Ishikawa (cell line): Measurements from ENCODE around the gene EFHC1.

ENCODE experiments used
- CEBPB ChIP-seq: IDR thresholded peaks from 2 replicates; pipeline ENCODE4 v1.6.1; 2012
- CREB1 ChIP-seq: IDR thresholded peaks from 2 replicates; pipeline ENCODE4 v1.6.1; 2012; ENCODE audit warnings: low read depth
- EGR1 ChIP-seq: IDR thresholded peaks from 2 replicates; pipeline ENCODE4 v1.6.1; 2012
- EP300 ChIP-seq: IDR thresholded peaks from 2 replicates; pipeline ENCODE4 v1.6.1; 2012; ENCODE audit warnings: borderline replicate concordance
- FOXM1 ChIP-seq: IDR thresholded peaks from 2 replicates; pipeline ENCODE4 v1.6.1; 2012; ENCODE audit warnings: low read depth, borderline replicate concordance
- NFIC ChIP-seq: IDR thresholded peaks from 2 replicates; pipeline ENCODE4 v1.6.1; 2012
- RAD21 ChIP-seq: IDR thresholded peaks from 2 replicates; pipeline ENCODE4 v1.6.1; 2012; ENCODE audit warnings: low read depth
- TAF1 ChIP-seq: IDR thresholded peaks from 2 replicates; pipeline ENCODE4 v1.6.1; 2012; ENCODE audit warnings: low read depth, mild to moderate bottlenecking
- TCF12 ChIP-seq: IDR thresholded peaks from 2 replicates; pipeline ENCODE4 v1.6.1; 2012; ENCODE audit warnings: low read depth
- TEAD4 ChIP-seq: IDR thresholded peaks from 2 replicates; pipeline ENCODE4 v1.6.1; 2012
- YY1 ChIP-seq: IDR thresholded peaks from 2 replicates; pipeline ENCODE4 v1.6.1; 2012; ENCODE audit warnings: low read depth
- ZBTB7A ChIP-seq: IDR thresholded peaks from 2 replicates; pipeline ENCODE4 v1.6.1; 2012; ENCODE audit warnings: low read depth
- TF ChIP-seq, protein P1 (sequence below): IDR thresholded peaks from 2 replicates; pipeline ENCODE4 v1.6.1; 2012; ENCODE audit warnings: low read depth, mild to moderate bottlenecking
- TF ChIP-seq, protein P2 (sequence below): IDR thresholded peaks from 2 replicates; pipeline ENCODE4 v1.6.1; 2012
- TF ChIP-seq, protein P3 (sequence below): IDR thresholded peaks from 2 replicates; pipeline ENCODE4 v1.6.1; 2012

EFHC1 gene

DNA sequence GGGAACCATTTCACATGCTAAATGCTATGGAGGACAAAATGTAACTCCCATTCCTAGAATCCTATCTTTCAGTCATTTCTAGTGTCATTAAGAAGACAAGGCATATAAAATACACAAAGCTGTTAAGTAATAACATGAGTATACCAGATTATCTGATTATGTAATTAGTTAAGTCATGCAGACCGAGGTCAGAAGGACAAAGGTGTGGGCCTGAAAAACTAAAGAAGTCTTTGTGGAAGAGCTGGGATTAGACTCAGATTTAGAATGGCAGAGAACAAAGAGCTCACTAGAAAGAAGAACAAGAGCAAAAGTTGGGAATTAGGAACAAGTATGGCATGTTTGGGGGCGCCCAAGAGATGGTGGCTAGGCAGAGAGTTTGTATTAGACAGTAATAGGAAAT is 37.0 kb downstream of the EFHC1 start:
- TF ChIP-seq RAD21: no peak
- TF ChIP-seq TAF1: no peak
- no peak for TF ChIP-seq CREB1
- TF ChIP-seq EGR1: no peak
- TF ChIP-seq, protein P1, sequence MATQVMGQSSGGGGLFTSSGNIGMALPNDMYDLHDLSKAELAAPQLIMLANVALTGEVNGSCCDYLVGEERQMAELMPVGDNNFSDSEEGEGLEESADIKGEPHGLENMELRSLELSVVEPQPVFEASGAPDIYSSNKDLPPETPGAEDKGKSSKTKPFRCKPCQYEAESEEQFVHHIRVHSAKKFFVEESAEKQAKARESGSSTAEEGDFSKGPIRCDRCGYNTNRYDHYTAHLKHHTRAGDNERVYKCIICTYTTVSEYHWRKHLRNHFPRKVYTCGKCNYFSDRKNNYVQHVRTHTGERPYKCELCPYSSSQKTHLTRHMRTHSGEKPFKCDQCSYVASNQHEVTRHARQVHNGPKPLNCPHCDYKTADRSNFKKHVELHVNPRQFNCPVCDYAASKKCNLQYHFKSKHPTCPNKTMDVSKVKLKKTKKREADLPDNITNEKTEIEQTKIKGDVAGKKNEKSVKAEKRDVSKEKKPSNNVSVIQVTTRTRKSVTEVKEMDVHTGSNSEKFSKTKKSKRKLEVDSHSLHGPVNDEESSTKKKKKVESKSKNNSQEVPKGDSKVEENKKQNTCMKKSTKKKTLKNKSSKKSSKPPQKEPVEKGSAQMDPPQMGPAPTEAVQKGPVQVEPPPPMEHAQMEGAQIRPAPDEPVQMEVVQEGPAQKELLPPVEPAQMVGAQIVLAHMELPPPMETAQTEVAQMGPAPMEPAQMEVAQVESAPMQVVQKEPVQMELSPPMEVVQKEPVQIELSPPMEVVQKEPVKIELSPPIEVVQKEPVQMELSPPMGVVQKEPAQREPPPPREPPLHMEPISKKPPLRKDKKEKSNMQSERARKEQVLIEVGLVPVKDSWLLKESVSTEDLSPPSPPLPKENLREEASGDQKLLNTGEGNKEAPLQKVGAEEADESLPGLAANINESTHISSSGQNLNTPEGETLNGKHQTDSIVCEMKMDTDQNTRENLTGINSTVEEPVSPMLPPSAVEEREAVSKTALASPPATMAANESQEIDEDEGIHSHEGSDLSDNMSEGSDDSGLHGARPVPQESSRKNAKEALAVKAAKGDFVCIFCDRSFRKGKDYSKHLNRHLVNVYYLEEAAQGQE: no peak
- TF ChIP-seq FOXM1: no peak
- TF ChIP-seq, protein P2, sequence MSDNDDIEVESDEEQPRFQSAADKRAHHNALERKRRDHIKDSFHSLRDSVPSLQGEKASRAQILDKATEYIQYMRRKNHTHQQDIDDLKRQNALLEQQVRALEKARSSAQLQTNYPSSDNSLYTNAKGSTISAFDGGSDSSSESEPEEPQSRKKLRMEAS: no peak
- no peak for TF ChIP-seq CEBPB
- no peak for TF ChIP-seq NFIC
- no peak for TF ChIP-seq TCF12
- TF ChIP-seq, protein P3, sequence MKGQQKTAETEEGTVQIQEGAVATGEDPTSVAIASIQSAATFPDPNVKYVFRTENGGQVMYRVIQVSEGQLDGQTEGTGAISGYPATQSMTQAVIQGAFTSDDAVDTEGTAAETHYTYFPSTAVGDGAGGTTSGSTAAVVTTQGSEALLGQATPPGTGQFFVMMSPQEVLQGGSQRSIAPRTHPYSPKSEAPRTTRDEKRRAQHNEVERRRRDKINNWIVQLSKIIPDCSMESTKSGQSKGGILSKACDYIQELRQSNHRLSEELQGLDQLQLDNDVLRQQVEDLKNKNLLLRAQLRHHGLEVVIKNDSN: no peak
- no peak for TF ChIP-seq ZBTB7A

- no peak for TF ChIP-seq TCF12
- TF ChIP-seq, protein P1: no peak
- TF ChIP-seq EGR1: no peak
- TF ChIP-seq TAF1: no peak
- TF ChIP-seq EP300: no peak
- no peak for TF ChIP-seq TEAD4
- TF ChIP-seq, protein P2: no peak
- no peak for TF ChIP-seq CREB1
- TF ChIP-seq RAD21: no peak
- TF ChIP-seq, protein P3: no peak
- TF ChIP-seq FOXM1: no peak
- no peak for TF ChIP-seq NFIC
- no peak for TF ChIP-seq CEBPB
- TF ChIP-seq YY1: no peak
- no peak for TF ChIP-seq ZBTB7A
Observed at GRCh38 chr6:52474173-52474572, 54.0 kb downstream of the EFHC1 start.

DNA sequence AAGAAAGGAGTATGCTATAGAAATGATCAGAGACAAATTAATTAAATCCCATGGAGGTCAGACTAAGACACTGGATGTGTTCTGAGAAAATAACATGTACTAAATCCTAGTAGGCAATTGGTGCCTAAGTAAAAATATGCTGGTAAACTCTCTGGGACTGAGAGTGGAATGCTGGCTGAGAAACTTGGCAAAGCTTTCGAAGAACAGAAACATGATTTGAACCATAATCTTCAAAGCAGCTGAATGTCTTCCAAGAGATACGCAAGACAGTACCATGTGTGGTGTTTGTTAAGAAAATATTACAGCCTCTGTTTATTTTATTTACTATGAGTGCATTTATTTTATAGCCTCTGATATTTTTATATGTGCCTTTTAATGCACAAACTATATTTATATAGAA is 55.2 kb downstream of the EFHC1 start:
- TF ChIP-seq, protein P1: no peak
- no peak for TF ChIP-seq FOXM1

DNA sequence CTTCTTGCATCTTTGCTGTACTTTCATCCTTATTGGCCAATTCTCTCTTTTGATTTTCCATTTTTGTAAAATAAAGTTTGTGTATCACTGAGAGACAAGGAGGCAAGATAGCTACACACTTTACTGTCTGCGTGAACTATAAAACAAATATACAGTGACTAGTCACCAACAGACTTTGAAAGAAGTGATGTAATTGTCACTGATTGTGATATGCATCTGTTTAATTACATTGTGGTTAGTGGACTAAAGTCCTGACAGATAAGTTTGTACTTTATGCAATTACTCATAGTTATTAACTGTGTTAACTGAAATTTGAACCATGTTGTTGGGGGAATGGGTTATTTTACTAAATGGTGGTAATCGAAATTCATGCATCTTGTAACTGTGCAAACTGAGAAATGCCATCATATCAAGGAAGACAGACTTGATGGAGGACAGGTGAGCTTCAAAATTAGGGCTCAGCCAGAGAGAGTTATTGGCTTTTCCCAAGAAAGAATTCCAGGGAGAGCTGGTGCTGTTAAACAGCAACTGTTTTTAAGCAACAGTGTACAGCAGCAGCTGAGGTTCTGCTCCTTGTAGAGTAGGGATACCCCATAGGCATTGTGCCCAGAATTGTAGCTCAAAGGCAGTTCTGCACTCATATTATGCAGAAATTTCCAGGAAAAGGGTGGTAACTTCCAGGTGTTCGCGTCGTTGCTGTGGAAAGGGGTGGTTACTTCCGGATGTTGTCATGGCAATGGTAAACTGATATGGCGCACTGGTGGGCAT is 62.9 kb downstream of the EFHC1 start:
- TF ChIP-seq TAF1 (no peak), TCF12 (no peak), RAD21 (no peak), TEAD4 (no peak), ZBTB7A (no peak), EP300 (no peak), YY1 (no peak), FOXM1 (no peak), CREB1 (no peak), CEBPB (no peak), EGR1 (no peak)
- TF ChIP-seq, protein P3: no peak
- TF ChIP-seq, protein P1: no peak
- TF ChIP-seq, protein P2: no peak
